Measurements from ENCODE around the gene TEKT3. TPM values are rescaled to one million over a fixed set of nuclear protein-coding genes. Genes with fewer than 3 reads are reported as not detected.

Gene TEKT3
- polyA plus RNA-seq, 1 of the 3 experiments (the other 2 are of a cell fraction): 0.62 TPM

DNA sequence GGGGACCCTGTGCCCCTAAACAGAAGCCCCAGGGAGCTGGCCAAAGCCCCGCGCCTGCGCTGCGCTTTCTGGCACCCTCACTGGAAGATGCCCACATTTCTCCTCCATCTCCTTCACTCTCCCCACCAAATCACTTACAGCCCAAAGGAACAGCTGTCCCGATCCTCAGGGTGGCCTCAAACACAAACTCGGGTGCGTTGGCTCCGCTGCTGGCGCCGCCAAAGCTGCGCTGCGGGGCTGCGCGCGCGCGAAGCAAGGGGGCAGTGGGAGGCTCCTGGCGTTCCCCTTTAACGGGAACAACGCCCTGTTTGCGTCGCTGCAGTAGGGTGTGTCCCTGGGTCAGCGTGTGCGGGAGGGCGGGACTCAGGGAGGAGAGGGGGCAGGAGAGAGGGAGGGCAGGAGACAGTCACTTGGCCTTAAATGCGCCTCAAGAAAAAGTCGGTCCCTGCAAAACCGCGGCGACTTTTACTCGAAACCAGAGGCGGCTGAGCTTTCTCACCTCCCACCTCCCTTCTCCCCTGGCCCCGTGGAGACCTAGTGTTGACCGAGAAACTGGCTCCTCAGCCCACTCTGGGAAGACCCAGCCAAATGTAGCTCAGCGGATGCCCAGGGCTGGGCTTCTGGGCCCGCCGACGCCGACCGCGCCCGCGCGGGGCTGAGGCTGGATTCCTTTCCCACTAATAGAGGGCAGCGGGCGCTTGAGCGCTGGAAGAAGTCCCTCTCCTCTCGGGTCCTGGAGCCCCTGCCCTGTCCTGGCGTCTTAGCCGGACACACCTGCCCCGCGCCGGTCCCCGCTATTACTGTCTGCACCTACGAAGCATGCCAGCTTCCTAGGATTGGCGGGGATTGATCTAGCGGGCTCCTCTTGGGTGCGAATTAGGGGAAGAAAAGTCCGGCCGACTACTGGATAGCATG lies 78.8 kb downstream of the TEKT3 start:
- Histone ChIP-seq H2AFZ (ENCODE audit: low read depth) (peak overlapping the region; percentile 87), H3K27me3 (ENCODE audit: insufficient read depth) (no peaks in the 10 kb centered on the region; the same call in 1 of the 2 replicates), H3F3A (replicated peaks; ENCODE audit: insufficient read depth) (peaks cover 4% of the 10 kb centered on the region), H3K4me3 (ENCODE audit: low read depth in 2 of 2, low read length in 1 of 2) (peak overlapping the region; percentile 72 to 92), H3K27ac (ENCODE audit: low read depth in 2 of 2, low read length in 1 of 2) (peak overlapping the region; percentile 78 to 92), H3K36me3 (replicated peaks in 1 of 2; ENCODE audit: control insufficient read depth in 1 of 2, insufficient read depth in 2 of 2, low read length in 1 of 2) (peaks cover 0 to 17% of the 10 kb centered on the region in 2 experiments), H4K20me1 (ENCODE audit: insufficient read depth) (no peaks in the 10 kb centered on the region), H3K79me2 (ENCODE audit: insufficient read depth) (peaks cover 18% of the 10 kb centered on the region; the same call in 1 of the 2 replicates), H3K9me3 (no peaks in the 10 kb centered on the region), H3K9ac (peak overlapping the region; percentile 76), H3K4me1 (ENCODE audit: control insufficient read depth in 1 of 2, insufficient read depth in 2 of 2, low read depth in 1 of 2, low read length in 1 of 2) (peaks cover 0 to 28% of the 10 kb centered on the region in 2 experiments; a peak in 2 of 4 replicates), H3K4me2 (peak overlapping the region; percentile 97), H3K9me2 (no peaks in the 10 kb centered on the region)
- DNase-seq: peak; percentile 84
- 2% methylated on average over 50 of the region's 60 CpGs for WGBS (ENCODE audit: low lambda C conversion rate)
- ChIA-PET CTCF (interaction anchor here (0.8 to 13.3 kb wide), 12 partner anchors 11 to 239 kb away, joined by 3 to 359 read pairs (median 4); partner anchors contain the start of gene TEKT3), POLR2A (interaction anchor here (0.6 to 1.5 kb wide), 8 partner anchors 10 to 240 kb away, joined by 3 to 6 read pairs (median 4); no protein-coding TSS in a partner anchor)
- TF ChIP-seq CHD2 (IDR thresholded peaks at IDR 0.05; ENCODE audit: low read length, partially characterized antibody): no peak
- no peak for TF ChIP-seq CTCF (IDR thresholded peaks at IDR 0.05)
- TF ChIP-seq FOSL2 (IDR thresholded peaks at IDR 0.05; ENCODE audit: borderline replicate concordance, low read depth): no peak
- no peak for TF ChIP-seq JUND (IDR thresholded peaks at IDR 0.05)
- TF ChIP-seq MXI1 (IDR thresholded peaks at IDR 0.05; ENCODE audit: low read depth, low read length): peak; percentile 29; the same call in 1 of the 2 replicates
- TF ChIP-seq FOXM1 (IDR thresholded peaks at IDR 0.05; ENCODE audit: low read depth): no peak
- TF ChIP-seq IRF3 (IDR thresholded peaks at IDR 0.05; ENCODE audit: low read depth, low read length): no peak
- TF ChIP-seq RCOR1 (IDR thresholded peaks at IDR 0.05; ENCODE audit: low read length): peak; percentile 6; the same call in 1 of the 2 replicates
- peak; percentile 47; the same call in 1 of the 2 replicates for TF ChIP-seq TAF1 (IDR thresholded peaks at IDR 0.05; ENCODE audit: borderline replicate concordance, low read depth, low read length)
- TF ChIP-seq RFX5 (IDR thresholded peaks at IDR 0.05; ENCODE audit: low read length): no peak
- TF ChIP-seq NFIC (IDR thresholded peaks at IDR 0.05; ENCODE audit: borderline replicate concordance): no peak; the same call in 1 of the 2 replicates
- no peak; the same call in 1 of the 2 replicates for TF ChIP-seq SMC3 (IDR thresholded peaks at IDR 0.05; ENCODE audit: low read depth, low read length)
- peak; percentile 74 for TF ChIP-seq MAX (IDR thresholded peaks at IDR 0.05; ENCODE audit: low read depth)
- no peak for TF ChIP-seq GATA2 (CRISPR knock-in tag; IDR thresholded peaks at IDR 0.05)
- no peak for TF ChIP-seq FOXJ3 (CRISPR knock-in tag; IDR thresholded peaks at IDR 0.05)
- TF ChIP-seq ZBTB33 (IDR thresholded peaks at IDR 0.05; ENCODE audit: borderline replicate concordance, low read depth): no peak
- TF ChIP-seq GABPA (IDR thresholded peaks at IDR 0.05; ENCODE audit: low read depth): no peak
- TF ChIP-seq RAD21 (IDR thresholded peaks at IDR 0.05; ENCODE audit: low read length): no peak; the same call in 1 of the 2 replicates
- TF ChIP-seq, protein P1, sequence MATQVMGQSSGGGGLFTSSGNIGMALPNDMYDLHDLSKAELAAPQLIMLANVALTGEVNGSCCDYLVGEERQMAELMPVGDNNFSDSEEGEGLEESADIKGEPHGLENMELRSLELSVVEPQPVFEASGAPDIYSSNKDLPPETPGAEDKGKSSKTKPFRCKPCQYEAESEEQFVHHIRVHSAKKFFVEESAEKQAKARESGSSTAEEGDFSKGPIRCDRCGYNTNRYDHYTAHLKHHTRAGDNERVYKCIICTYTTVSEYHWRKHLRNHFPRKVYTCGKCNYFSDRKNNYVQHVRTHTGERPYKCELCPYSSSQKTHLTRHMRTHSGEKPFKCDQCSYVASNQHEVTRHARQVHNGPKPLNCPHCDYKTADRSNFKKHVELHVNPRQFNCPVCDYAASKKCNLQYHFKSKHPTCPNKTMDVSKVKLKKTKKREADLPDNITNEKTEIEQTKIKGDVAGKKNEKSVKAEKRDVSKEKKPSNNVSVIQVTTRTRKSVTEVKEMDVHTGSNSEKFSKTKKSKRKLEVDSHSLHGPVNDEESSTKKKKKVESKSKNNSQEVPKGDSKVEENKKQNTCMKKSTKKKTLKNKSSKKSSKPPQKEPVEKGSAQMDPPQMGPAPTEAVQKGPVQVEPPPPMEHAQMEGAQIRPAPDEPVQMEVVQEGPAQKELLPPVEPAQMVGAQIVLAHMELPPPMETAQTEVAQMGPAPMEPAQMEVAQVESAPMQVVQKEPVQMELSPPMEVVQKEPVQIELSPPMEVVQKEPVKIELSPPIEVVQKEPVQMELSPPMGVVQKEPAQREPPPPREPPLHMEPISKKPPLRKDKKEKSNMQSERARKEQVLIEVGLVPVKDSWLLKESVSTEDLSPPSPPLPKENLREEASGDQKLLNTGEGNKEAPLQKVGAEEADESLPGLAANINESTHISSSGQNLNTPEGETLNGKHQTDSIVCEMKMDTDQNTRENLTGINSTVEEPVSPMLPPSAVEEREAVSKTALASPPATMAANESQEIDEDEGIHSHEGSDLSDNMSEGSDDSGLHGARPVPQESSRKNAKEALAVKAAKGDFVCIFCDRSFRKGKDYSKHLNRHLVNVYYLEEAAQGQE (IDR thresholded peaks at IDR 0.05; ENCODE audit: low read depth, low read length): no peak
- TF ChIP-seq TEAD4 (IDR thresholded peaks at IDR 0.05; ENCODE audit: borderline replicate concordance, insufficient read depth): no peak
- TF ChIP-seq YY1 (IDR thresholded peaks at IDR 0.05; ENCODE audit: low read depth): 0 out of 2 replicates have a peak, but pooled peaks have one; percentile 27
- no peak for TF ChIP-seq EP300 (IDR thresholded peaks at IDR 0.05; ENCODE audit: borderline replicate concordance in 1 of 2, low read depth in 1 of 2, low read length in 1 of 2)

Measured in SK-N-SH (cell line).